ENCODE data around the gene DHFR2.

DNA sequence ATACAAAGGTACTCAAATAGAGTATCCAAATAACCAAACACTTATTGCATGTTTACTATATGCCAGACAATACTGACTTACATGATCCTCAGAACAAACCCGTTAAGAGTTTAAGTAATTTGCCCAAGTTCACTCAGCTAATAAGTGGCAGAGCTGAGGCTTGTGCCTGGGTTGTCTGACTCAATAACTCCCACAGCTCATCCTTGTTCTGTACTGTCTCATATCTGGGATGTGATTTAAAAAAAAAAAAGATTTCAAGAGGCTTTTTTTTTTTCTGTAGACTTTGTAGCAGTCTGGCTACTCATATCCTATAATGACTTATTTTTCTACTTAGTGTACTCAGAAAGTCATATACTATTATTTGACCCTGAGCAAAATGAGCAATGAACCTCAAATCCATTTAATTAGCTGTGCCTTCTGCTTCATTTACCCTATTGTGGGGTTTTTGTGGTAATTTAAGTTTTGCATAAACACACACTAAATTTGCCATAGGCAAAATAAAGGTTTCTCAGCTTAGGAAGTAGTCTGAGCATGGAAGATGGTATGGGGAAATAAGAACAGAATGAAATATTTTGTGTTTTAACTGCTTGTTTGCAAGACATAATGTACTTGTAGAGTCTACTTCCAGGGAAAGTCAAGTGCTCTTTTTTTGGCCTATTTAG lies 3.2 kb upstream of the DHFR2 start:
- TF ChIP-seq, protein P1, sequence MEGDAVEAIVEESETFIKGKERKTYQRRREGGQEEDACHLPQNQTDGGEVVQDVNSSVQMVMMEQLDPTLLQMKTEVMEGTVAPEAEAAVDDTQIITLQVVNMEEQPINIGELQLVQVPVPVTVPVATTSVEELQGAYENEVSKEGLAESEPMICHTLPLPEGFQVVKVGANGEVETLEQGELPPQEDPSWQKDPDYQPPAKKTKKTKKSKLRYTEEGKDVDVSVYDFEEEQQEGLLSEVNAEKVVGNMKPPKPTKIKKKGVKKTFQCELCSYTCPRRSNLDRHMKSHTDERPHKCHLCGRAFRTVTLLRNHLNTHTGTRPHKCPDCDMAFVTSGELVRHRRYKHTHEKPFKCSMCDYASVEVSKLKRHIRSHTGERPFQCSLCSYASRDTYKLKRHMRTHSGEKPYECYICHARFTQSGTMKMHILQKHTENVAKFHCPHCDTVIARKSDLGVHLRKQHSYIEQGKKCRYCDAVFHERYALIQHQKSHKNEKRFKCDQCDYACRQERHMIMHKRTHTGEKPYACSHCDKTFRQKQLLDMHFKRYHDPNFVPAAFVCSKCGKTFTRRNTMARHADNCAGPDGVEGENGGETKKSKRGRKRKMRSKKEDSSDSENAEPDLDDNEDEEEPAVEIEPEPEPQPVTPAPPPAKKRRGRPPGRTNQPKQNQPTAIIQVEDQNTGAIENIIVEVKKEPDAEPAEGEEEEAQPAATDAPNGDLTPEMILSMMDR (tag by site-specific recombination; IDR thresholded peaks at IDR 0.05): no peak
- TF ChIP-seq, protein P2, sequence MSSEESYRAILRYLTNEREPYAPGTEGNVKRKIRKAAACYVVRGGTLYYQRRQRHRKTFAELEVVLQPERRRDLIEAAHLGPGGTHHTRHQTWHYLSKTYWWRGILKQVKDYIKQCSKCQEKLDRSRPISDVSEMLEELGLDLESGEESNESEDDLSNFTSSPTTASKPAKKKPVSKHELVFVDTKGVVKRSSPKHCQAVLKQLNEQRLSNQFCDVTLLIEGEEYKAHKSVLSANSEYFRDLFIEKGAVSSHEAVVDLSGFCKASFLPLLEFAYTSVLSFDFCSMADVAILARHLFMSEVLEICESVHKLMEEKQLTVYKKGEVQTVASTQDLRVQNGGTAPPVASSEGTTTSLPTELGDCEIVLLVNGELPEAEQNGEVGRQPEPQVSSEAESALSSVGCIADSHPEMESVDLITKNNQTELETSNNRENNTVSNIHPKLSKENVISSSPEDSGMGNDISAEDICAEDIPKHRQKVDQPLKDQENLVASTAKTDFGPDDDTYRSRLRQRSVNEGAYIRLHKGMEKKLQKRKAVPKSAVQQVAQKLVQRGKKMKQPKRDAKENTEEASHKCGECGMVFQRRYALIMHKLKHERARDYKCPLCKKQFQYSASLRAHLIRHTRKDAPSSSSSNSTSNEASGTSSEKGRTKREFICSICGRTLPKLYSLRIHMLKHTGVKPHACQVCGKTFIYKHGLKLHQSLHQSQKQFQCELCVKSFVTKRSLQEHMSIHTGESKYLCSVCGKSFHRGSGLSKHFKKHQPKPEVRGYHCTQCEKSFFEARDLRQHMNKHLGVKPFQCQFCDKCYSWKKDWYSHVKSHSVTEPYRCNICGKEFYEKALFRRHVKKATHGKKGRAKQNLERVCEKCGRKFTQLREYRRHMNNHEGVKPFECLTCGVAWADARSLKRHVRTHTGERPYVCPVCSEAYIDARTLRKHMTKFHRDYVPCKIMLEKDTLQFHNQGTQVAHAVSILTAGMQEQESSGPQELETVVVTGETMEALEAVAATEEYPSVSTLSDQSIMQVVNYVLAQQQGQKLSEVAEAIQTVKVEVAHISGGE (tag by site-specific recombination; conservative IDR thresholded peaks at IDR 0.05; ENCODE audit: low read depth): no peak
- TF ChIP-seq SP2 (tag by site-specific recombination; IDR thresholded peaks at IDR 0.05) (no peak), YY2 (tag by site-specific recombination; IDR thresholded peaks at IDR 0.05) (no peak), ZNF274 (IDR thresholded peaks at IDR 0.05; ENCODE audit: low read length) (no peak), ZNF274 (tag by site-specific recombination; IDR thresholded peaks at IDR 0.05; ENCODE audit: borderline replicate concordance) (no peak), TCF7L2 (IDR thresholded peaks at IDR 0.05; ENCODE audit: borderline replicate concordance, low read depth, low read length) (no peak)
- TF ChIP-seq, protein P3, sequence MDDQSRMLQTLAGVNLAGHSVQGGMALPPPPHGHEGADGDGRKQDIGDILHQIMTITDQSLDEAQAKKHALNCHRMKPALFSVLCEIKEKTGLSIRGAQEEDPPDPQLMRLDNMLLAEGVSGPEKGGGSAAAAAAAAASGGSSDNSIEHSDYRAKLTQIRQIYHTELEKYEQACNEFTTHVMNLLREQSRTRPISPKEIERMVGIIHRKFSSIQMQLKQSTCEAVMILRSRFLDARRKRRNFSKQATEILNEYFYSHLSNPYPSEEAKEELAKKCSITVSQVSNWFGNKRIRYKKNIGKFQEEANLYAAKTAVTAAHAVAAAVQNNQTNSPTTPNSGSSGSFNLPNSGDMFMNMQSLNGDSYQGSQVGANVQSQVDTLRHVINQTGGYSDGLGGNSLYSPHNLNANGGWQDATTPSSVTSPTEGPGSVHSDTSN (CRISPR knock-in tag; IDR thresholded peaks at IDR 0.05): no peak

Measured in HEK293 (cell line).